ENCODE data around the gene HSPA14. TPM values are rescaled to one million over a fixed set of nuclear protein-coding genes. Genes with fewer than 3 reads are reported as not detected.

The HSPA14 gene
- polyA plus RNA-seq, 2 of the 4 experiments (the other 2 are of a cell fraction): 34.2 to 45.7 TPM

GRCh38 chr10:14820010-14820774 lies 17.9 kb upstream of the HSPA14 start:
- ChIA-PET POLR2A (interaction anchor here (0.6 to 2.5 kb wide), 8 partner anchors 18 to 285 kb away, joined by 3 to 13 read pairs (median 5); partner anchors contain the start of genes CDNF, HSPA14 and MSANTD7), CTCF (interaction anchor here (0.8 to 2.2 kb wide), 10 partner anchors 10 to 321 kb away, joined by 3 to 16 read pairs (median 4); no protein-coding TSS in a partner anchor)
- Histone ChIP-seq H3K4me2 (peak overlapping the region; percentile 91), H3K4me3 (peak overlapping the region; percentile 33), H3K27ac (peak overlapping the region; percentile 94 to 96), H3K4me1 (peaks cover 53% of the 10 kb centered on the region), H3K9me3 (no peaks in the 10 kb centered on the region)
- FAIRE-seq (no peak), DNase-seq (ENCODE audit: low read depth in 1 of 2, low spot score in 1 of 2) (peak; percentile 90 to 92), ATAC-seq (peak; percentile 94 to 98)
- 9% methylated on average over 10 of the region's 10 CpGs for WGBS (ENCODE audit: missing lambda C conversion rate)
- TF ChIP-seq POLR2A (IDR thresholded peaks at IDR 0.05; ENCODE audit: low read length) (no peak), BHLHE40 (IDR thresholded peaks at IDR 0.05; ENCODE audit: low read depth, low read length) (no peak), ZC3H11A (IDR thresholded peaks at IDR 0.05) (no peak), ELK1 (IDR thresholded peaks at IDR 0.05; ENCODE audit: low read depth, low read length) (no peak), RFX5 (IDR thresholded peaks at IDR 0.05) (peak; percentile 78), FOSL2 (IDR thresholded peaks at IDR 0.05) (peak; percentile 63), FOSL2 (CRISPR knock-in tag; IDR thresholded peaks at IDR 0.05) (peak; percentile 88), CEBPB (IDR thresholded peaks at IDR 0.05) (peak in 1 of 2 experiments; percentile 61; a peak in 2 of 4 replicates), JUNB (IDR thresholded peaks at IDR 0.05) (peak; percentile 79), JUN (IDR thresholded peaks at IDR 0.05) (peak; percentile 66 to 70; a peak in 3 of 5 replicates), CHD2 (IDR thresholded peaks at IDR 0.05; ENCODE audit: low read length, partially characterized antibody) (no peak), RCOR1 (IDR thresholded peaks at IDR 0.05; ENCODE audit: low read depth, low read length) (no peak), MYC (IDR thresholded peaks at IDR 0.05; ENCODE audit: borderline replicate concordance, low read length) (no peak), FOSB (CRISPR knock-in tag; IDR thresholded peaks at IDR 0.05) (no peak), RAD21 (conservative IDR thresholded peaks at IDR 0.05 in 1 of 2, IDR thresholded peaks at IDR 0.05 in 1 of 2) (peak; percentile 56 to 73), HMGXB4 (CRISPR knock-in tag; IDR thresholded peaks at IDR 0.05; ENCODE audit: borderline replicate concordance) (no peak), KDM1A (IDR thresholded peaks at IDR 0.05; ENCODE audit: low read depth) (no peak), SMC3 (IDR thresholded peaks at IDR 0.05) (peak; percentile 55), HDAC2 (IDR thresholded peaks at IDR 0.05) (no peak), RNF2 (IDR thresholded peaks at IDR 0.05; ENCODE audit: borderline replicate concordance, low read depth) (no peak), NR3C1 (IDR thresholded peaks at IDR 0.05) (no peak), ATOH8 (CRISPR knock-in tag; IDR thresholded peaks at IDR 0.05; ENCODE audit: low read depth) (no peak), CBX8 (IDR thresholded peaks at IDR 0.05) (no peak), EP300 (IDR thresholded peaks at IDR 0.05) (peak; percentile 60 to 75; a peak in 3 of 5 replicates), HOXA7 (CRISPR knock-in tag; IDR thresholded peaks at IDR 0.05) (no peak), CTCF (IDR thresholded peaks at IDR 0.05) (peak; percentile 27; the same call in 2 of the 3 replicates), NPAS2 (CRISPR knock-in tag; IDR thresholded peaks at IDR 0.05; ENCODE audit: borderline replicate concordance) (no peak), PBX3 (IDR thresholded peaks at IDR 0.05) (no peak), MAZ (IDR thresholded peaks at IDR 0.05; ENCODE audit: borderline replicate concordance, low read depth, low read length) (no peak), FOXS1 (CRISPR knock-in tag; IDR thresholded peaks at IDR 0.05) (no peak), USF2 (IDR thresholded peaks at IDR 0.05) (no peak), HES2 (IDR thresholded peaks at IDR 0.05) (no peak), GATA3 (IDR thresholded peaks at IDR 0.05; ENCODE audit: borderline replicate concordance) (peak; percentile 71; the same call in 1 of the 2 replicates)
